Left ventricle myocardium inferior (tissue), 1 donor: ENCODE measurements around the gene HECTD4. TPM values are rescaled to one million over a fixed set of nuclear protein-coding genes. Genes with fewer than 3 reads are reported as not detected.
"Not testable (repeated sequence)": the region's sequence is repeated elsewhere in the genome, so short reads cannot be mapped to it uniquely, and the experiment has no call there.

Source experiments
- DNase-seq: peaks from one replicate; pipeline ENCODE4 v3.0.0-alpha.2; 2020
- H3K27ac ChIP-seq: fragments of 200-600 bp; replicated peaks from 2 replicates; pipeline ENCODE4 v1.8.0; 2021
- H3K27me3 ChIP-seq: fragments of 200-600 bp; 2 replicates; pipeline ENCODE4 v1.8.0; 2021; ENCODE audit warnings: low read depth
- H3K36me3 ChIP-seq: fragments of 200-600 bp; 2 replicates; pipeline ENCODE4 v1.8.0; 2021
- H3K4me1 ChIP-seq: fragments of 200-600 bp; 2 replicates; pipeline ENCODE4 v1.8.0; 2021
- H3K4me3 ChIP-seq: fragments of 200-600 bp; 2 replicates; pipeline ENCODE4 v1.8.0; 2021; ENCODE audit warnings: mild to moderate bottlenecking, moderate library complexity
- H3K9me3 ChIP-seq: fragments of 200-600 bp; replicated peaks from 2 replicates; pipeline ENCODE4 v1.8.0; 2021
- CTCF ChIP-seq: fragments of 200-600 bp; IDR thresholded peaks from 2 replicates; pipeline ENCODE4 v1.8.0; 2021; ENCODE audit warnings: antibody characterized with exemption, mild to moderate bottlenecking, borderline replicate concordance
- intact Hi-C: fragments of 100-400 bp; cut with micrococcal nuclease; formaldehyde crosslinking; loops from one replicate; pipeline ENCODE4 v1.11.0; 2022
- microRNA-seq: library from miRNA; unstranded; fragments of <30 nt; microRNA quantifications from one replicate; pipeline ENCODE4 v1.2.0, GENCODE V29; 2020
- total RNA-seq: library from RNA; stranded (reverse); fragmentation: NEBNext Ultra II Directional; extraction: Animal tissue kit (Norgen Biotek cat#: 25700); gene quantifications from one replicate; pipeline ENCODE4 v1.2.1, GENCODE V29; 2021
- donor health status: DM: no; HTN: yes; CAD: no; lungs with severe emphysema.

The HECTD4 gene
- total RNA-seq, 1 donor from 2014 or later, result 23.4 TPM

- Histone ChIP-seq H3K36me3 (no peaks in the 10 kb centered on the region), H3K27me3 (no peaks in the 10 kb centered on the region), H3K4me1 (peaks cover 21% of the 10 kb centered on the region), H3K27ac (peak overlapping the region; percentile 86), H3K9me3 (no peaks in the 10 kb centered on the region), H3K4me3 (peak overlapping the region; percentile 26)
- intact Hi-C loops, result no loop called here
- no peak for TF ChIP-seq CTCF
- peak; percentile 72 for DNase-seq
These were observed 265.8 kb downstream of the HECTD4 start for GRCh38 chr12:112116232-112117060.

GRCh38 chr12:112115259-112116045 lies 266.8 kb downstream of the HECTD4 start:
- peaks cover 17% of the 10 kb centered on the region for H3K4me1 ChIP-seq
- H3K4me3 ChIP-seq, result no peak overlapping the region
- intact Hi-C loops, result no loop called here
- H3K27ac ChIP-seq, result peak overlapping the region; percentile 86
- no peaks in the 10 kb centered on the region for H3K36me3 ChIP-seq
- no peaks in the 10 kb centered on the region for H3K9me3 ChIP-seq
- H3K27me3 ChIP-seq, result no peaks in the 10 kb centered on the region
- no peak for DNase-seq
- TF ChIP-seq CTCF, result no peak

- no peaks in the 10 kb centered on the region for H3K27me3 ChIP-seq
- no peak for TF ChIP-seq CTCF
- no peak for DNase-seq
These were observed 269.7 kb downstream of the HECTD4 start for GRCh38 chr12:112112409-112113133.

GRCh38 chr12:112111931-112112330 lies 270.3 kb downstream of the HECTD4 start:
- Histone ChIP-seq H3K27ac (no peak overlapping the region), H3K36me3 (no peaks in the 10 kb centered on the region), H3K4me3 (no peak overlapping the region), H3K27me3 (no peaks in the 10 kb centered on the region), H3K9me3 (no peaks in the 10 kb centered on the region), H3K4me1 (peaks cover 38% of the 10 kb centered on the region)
- TF ChIP-seq CTCF, result no peak
- intact Hi-C loops, result no loop called here
- no peak for DNase-seq

More at GRCh38 chr12:112112409-112113133, 269.7 kb downstream of the HECTD4 start:
- intact Hi-C loops, result no loop called here
- H3K9me3 ChIP-seq, result no peaks in the 10 kb centered on the region
- H3K27ac ChIP-seq, result no peak overlapping the region
- H3K4me3 ChIP-seq, result no peak overlapping the region
- H3K36me3 ChIP-seq, result no peaks in the 10 kb centered on the region
- H3K4me1 ChIP-seq, result peaks cover 38% of the 10 kb centered on the region

GRCh38 chr12:112110787-112111662 lies 271.2 kb downstream of the HECTD4 start:
- H3K9me3 ChIP-seq, intact Hi-C loops, H3K27ac ChIP-seq, H3K4me3 ChIP-seq, H3K36me3 ChIP-seq, DNase-seq, H3K27me3 ChIP-seq: not testable (repeated sequence)
- peaks cover 38% of the 10 kb centered on the region for H3K4me1 ChIP-seq

Small RNAs within 50 kb of the gene (microRNA-seq; reads per million reads assigned to microRNA genes)
- gene MIR6861, result not detected

Other genes starting within 250 kb of the HECTD4 start
- 572 TPM for gene RPL6, start 27.2 kb upstream of the HECTD4 start, total RNA-seq
- gene PTPN11, start 36.5 kb upstream of the HECTD4 start, total RNA-seq, result 139 TPM